Measurements from ENCODE around the gene STX2. TPM values are rescaled to one million over a fixed set of nuclear protein-coding genes. Genes with fewer than 3 reads are reported as not detected.

STX2 gene
- total RNA-seq, 1 experiment from 2014 or later, result 37.8 TPM

- Histone ChIP-seq H3K4me3 (ENCODE audit: low read depth, low read length, poor library complexity, severe bottlenecking) (no peak overlapping the region), H3K36me3 (ENCODE audit: insufficient read depth, low read length, poor library complexity, severe bottlenecking) (no peaks in the 10 kb centered on the region), H3K27me3 (replicated peaks; ENCODE audit: insufficient read depth, low read depth, low read length, poor library complexity) (peaks cover 16% of the 10 kb centered on the region), H3K27ac (ENCODE audit: low read depth, low read length, poor library complexity, severe bottlenecking) (no peak overlapping the region), H3K9me3 (ENCODE audit: low read depth, low read length, poor library complexity, severe bottlenecking) (peaks cover 4% of the 10 kb centered on the region), H3K4me1 (ENCODE audit: insufficient read depth, low read length, poor library complexity, severe bottlenecking) (no peaks in the 10 kb centered on the region)
- ChIA-PET CTCF (no interaction called here), POLR2A (ENCODE audit: low non-redundant PET) (no interaction called here)
- no TSS peak for BruUV-seq (replicated peaks)
- intact Hi-C loops (cut with micrococcal nuclease; ENCODE audit: unreplicated experiment), result no loop called here
- TF ChIP-seq, protein P1, sequence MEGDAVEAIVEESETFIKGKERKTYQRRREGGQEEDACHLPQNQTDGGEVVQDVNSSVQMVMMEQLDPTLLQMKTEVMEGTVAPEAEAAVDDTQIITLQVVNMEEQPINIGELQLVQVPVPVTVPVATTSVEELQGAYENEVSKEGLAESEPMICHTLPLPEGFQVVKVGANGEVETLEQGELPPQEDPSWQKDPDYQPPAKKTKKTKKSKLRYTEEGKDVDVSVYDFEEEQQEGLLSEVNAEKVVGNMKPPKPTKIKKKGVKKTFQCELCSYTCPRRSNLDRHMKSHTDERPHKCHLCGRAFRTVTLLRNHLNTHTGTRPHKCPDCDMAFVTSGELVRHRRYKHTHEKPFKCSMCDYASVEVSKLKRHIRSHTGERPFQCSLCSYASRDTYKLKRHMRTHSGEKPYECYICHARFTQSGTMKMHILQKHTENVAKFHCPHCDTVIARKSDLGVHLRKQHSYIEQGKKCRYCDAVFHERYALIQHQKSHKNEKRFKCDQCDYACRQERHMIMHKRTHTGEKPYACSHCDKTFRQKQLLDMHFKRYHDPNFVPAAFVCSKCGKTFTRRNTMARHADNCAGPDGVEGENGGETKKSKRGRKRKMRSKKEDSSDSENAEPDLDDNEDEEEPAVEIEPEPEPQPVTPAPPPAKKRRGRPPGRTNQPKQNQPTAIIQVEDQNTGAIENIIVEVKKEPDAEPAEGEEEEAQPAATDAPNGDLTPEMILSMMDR (conservative IDR thresholded peaks at IDR 0.05; ENCODE audit: low read depth, low read length), result no peak
- TF ChIP-seq EZH2 (IDR thresholded peaks at IDR 0.05; ENCODE audit: borderline replicate concordance, low read depth, low read length, poor library complexity, severe bottlenecking), result no peak
- DNase-seq (ENCODE audit: low spot score), result no peak
These were observed 19.0 kb upstream of the STX2 start for GRCh38 chr12:130858084-130858483.

DNA sequence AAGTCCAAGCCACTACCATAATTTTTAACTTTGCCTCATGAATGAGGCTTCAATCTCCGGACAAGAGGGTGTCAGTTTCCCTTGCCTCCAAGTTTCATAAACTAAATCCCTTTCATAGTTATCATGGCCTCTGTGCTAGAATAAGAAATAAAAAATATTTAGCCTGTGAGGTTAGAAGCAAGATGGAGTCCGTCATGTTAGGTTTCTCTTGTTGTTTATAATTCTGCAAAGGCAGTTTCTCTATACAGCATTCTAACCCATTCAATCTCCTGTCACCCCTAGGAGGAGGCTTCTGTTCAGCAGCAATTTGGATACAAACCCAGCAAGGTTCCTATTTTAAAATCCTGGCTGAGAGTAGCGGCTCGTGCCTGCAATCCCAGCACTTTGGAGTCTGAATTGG is 17.0 kb upstream of the STX2 start:
- Histone ChIP-seq H3K9me3 (ENCODE audit: low read depth, low read length, poor library complexity, severe bottlenecking) (peaks cover 4% of the 10 kb centered on the region), H3K4me3 (ENCODE audit: low read depth, low read length, poor library complexity, severe bottlenecking) (no peak overlapping the region), H3K27ac (ENCODE audit: low read depth, low read length, poor library complexity, severe bottlenecking) (no peak overlapping the region), H3K27me3 (replicated peaks; ENCODE audit: insufficient read depth, low read depth, low read length, poor library complexity) (peaks cover 16% of the 10 kb centered on the region), H3K36me3 (ENCODE audit: insufficient read depth, low read length, poor library complexity, severe bottlenecking) (no peaks in the 10 kb centered on the region), H3K4me1 (ENCODE audit: insufficient read depth, low read length, poor library complexity, severe bottlenecking) (no peaks in the 10 kb centered on the region)
- POLR2A ChIA-PET (ENCODE audit: low non-redundant PET), result no interaction called here
- BruUV-seq (replicated peaks), result no TSS peak
- DNase-seq (ENCODE audit: low spot score), result no peak
- intact Hi-C loops (cut with micrococcal nuclease; ENCODE audit: unreplicated experiment), result no loop called here
- TF ChIP-seq EZH2 (IDR thresholded peaks at IDR 0.05; ENCODE audit: borderline replicate concordance, low read depth, low read length, poor library complexity, severe bottlenecking), result no peak
- CTCF ChIA-PET, result no interaction called here

GRCh38 chr12:130850418-130851021 is 11.5 kb upstream of the STX2 start:
- Histone ChIP-seq H3K4me1 (ENCODE audit: insufficient read depth, low read length, poor library complexity, severe bottlenecking) (no peaks in the 10 kb centered on the region), H3K27me3 (replicated peaks; ENCODE audit: insufficient read depth, low read depth, low read length, poor library complexity) (peaks cover 16% of the 10 kb centered on the region), H3K9me3 (ENCODE audit: low read depth, low read length, poor library complexity, severe bottlenecking) (no peaks in the 10 kb centered on the region), H3K36me3 (ENCODE audit: insufficient read depth, low read length, poor library complexity, severe bottlenecking) (no peaks in the 10 kb centered on the region), H3K4me3 (ENCODE audit: low read depth, low read length, poor library complexity, severe bottlenecking) (no peak overlapping the region), H3K27ac (ENCODE audit: low read depth, low read length, poor library complexity, severe bottlenecking) (no peak overlapping the region)
- ChIA-PET CTCF (no interaction called here), POLR2A (ENCODE audit: low non-redundant PET) (no interaction called here)
- no peak for TF ChIP-seq EZH2 (IDR thresholded peaks at IDR 0.05; ENCODE audit: borderline replicate concordance, low read depth, low read length, poor library complexity, severe bottlenecking)
- TF ChIP-seq, protein P1 (conservative IDR thresholded peaks at IDR 0.05; ENCODE audit: low read depth, low read length), result no peak
- BruUV-seq (replicated peaks), result no TSS peak
- intact Hi-C loops (cut with micrococcal nuclease; ENCODE audit: unreplicated experiment), result no loop called here
- no peak for DNase-seq (ENCODE audit: low spot score)

Measured in A673 (cell line).